Calu3 (cell line): ENCODE measurements around the gene PLAAT3. TPM values are rescaled to one million over a fixed set of nuclear protein-coding genes. Genes with fewer than 3 reads are reported as not detected.
"Not testable (repeated sequence)": the region's sequence is repeated elsewhere in the genome, so short reads cannot be mapped to it uniquely, and the experiment has no call there.

Experiments used
- BruUV-seq: library from RNA; stranded (reverse); fragments of 400-500 nt; replicated peaks from 2 replicates; lab custom pipeline; 2021; lab: Mats Ljungman, UMichigan
- CTCF ChIA-PET: fragments of 300-600 bp; sonication (Branson Sonifier 250); formaldehyde crosslinking; loops from one replicate; lab custom pipeline; 2022; ENCODE audit warnings: antibody characterized with exemption; lab: Charles Lee
- DNase-seq: peaks from one replicate; pipeline ENCODE4 v3.0.0; 2022
- H3K27ac Mint-ChIP-seq: one replicate; pipeline ENCODE4 v1.8.0; 2022; ENCODE audit warnings: mixed read lengths; ENCODE audit not compliant: unreplicated experiment
- H3K27me3 Mint-ChIP-seq: one replicate; pipeline ENCODE4 v1.8.0; 2022; ENCODE audit warnings: mixed read lengths; ENCODE audit not compliant: unreplicated experiment
- H3K36me3 Mint-ChIP-seq: one replicate; pipeline ENCODE4 v1.8.0; 2022; ENCODE audit warnings: mild to moderate bottlenecking, moderate library complexity, mixed read lengths; ENCODE audit not compliant: insufficient read depth, unreplicated experiment
- H3K4me1 Mint-ChIP-seq: one replicate; pipeline ENCODE4 v1.8.0; 2022; ENCODE audit warnings: mild to moderate bottlenecking, low read depth, mixed read lengths; ENCODE audit not compliant: unreplicated experiment
- H3K4me3 Mint-ChIP-seq: one replicate; pipeline ENCODE4 v1.8.0; 2022; ENCODE audit warnings: mild to moderate bottlenecking, low read depth, moderate library complexity, mixed read lengths; ENCODE audit not compliant: unreplicated experiment
- H3K9me3 Mint-ChIP-seq: one replicate; pipeline ENCODE4 v1.8.0; 2022; ENCODE audit warnings: low read depth, mixed read lengths; ENCODE audit not compliant: unreplicated experiment
- CTCF ChIP-seq: fragments of 200-600 bp; IDR thresholded peaks from one replicate; pipeline ENCODE4 v1.8.0; 2022; ENCODE audit warnings: antibody characterized with exemption; ENCODE audit not compliant: unreplicated experiment
- intact Hi-C: fragments of 100-400 bp; cut with micrococcal nuclease; formaldehyde crosslinking; loops from one replicate; pipeline ENCODE4 v1.10.0; 2022; ENCODE audit not compliant: unreplicated experiment
- total RNA-seq: library from RNA; stranded (reverse); gene quantifications from 2 replicates; pipeline ENCODE4 v1.2.3, GENCODE V29; 2022

Gene PLAAT3
- total RNA-seq, 1 experiment from 2014 or later, result 297 TPM

GRCh38 chr11:63551889-63552266 is 62.4 kb downstream of the PLAAT3 start:
- no TSS peak for BruUV-seq
- no peak for TF ChIP-seq CTCF
- Mint-ChIP-seq H3K27me3 (no peaks in the 10 kb centered on the region), H3K4me3 (no peak overlapping the region), H3K27ac (no peak overlapping the region), H3K9me3 (no peaks in the 10 kb centered on the region), H3K4me1 (peaks cover 10% of the 10 kb centered on the region), H3K36me3 (peaks cover 5% of the 10 kb centered on the region)
- intact Hi-C loops, result no loop called here
- DNase-seq, result no peak
- CTCF ChIA-PET, result interaction anchor here (0.6 to 1.4 kb wide), 4 partner anchors 15 to 545 kb away, joined by 3 read pairs; partner anchors contain the start of gene PLAAT4

DNA sequence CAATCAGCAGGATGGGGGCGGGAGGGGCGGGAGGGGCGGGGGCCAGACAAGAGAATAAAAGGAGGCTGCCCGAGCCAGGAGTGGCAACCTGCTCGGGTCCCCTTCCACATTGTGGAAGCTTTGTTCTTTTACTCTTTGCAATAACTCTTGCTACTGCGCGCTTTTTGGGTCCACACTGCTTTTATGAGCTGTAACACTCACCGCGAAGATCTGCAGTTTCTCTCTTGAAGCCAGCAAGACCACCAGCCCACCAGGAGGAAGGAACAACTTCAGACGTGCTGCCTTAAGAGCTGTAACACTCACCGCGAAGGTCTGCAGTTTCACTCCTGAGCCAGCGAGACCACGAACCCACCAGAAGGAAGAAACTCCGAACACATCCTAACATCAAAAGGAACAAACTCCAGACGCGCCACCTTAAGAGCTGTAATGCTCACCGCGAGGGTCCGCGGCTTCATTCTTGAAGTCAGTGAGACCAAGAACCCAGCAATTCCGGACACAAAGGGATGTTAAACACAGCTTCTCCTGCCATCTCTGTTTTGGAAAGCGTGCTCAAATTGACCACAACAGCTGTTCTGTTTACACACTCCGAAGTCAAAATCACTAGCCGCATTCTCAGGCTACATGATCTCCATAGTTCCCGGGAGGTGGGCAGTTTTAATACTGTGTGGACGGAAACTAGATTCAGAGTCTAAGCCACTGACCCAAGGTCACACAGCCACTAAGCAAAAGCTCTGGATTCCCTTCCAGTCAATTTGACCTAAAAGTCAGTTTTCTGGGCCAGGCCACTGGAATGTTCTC is 62.9 kb downstream of the PLAAT3 start:
- no peak for DNase-seq
- CTCF ChIA-PET, result interaction anchor here (0.8 to 1.4 kb wide), 3 partner anchors 13 to 18 kb away, joined by 3 read pairs; partner anchors contain the start of gene PLAAT4
- peaks cover 5% of the 10 kb centered on the region for H3K36me3 Mint-ChIP-seq
- H3K4me3 Mint-ChIP-seq, result no peak overlapping the region
- no peaks in the 10 kb centered on the region for H3K9me3 Mint-ChIP-seq
- intact Hi-C loops, result no loop called here
- no TSS peak for BruUV-seq
- no peaks in the 10 kb centered on the region for H3K27me3 Mint-ChIP-seq
- H3K27ac Mint-ChIP-seq, result no peak overlapping the region
- peaks cover 10% of the 10 kb centered on the region for H3K4me1 Mint-ChIP-seq
- TF ChIP-seq CTCF, result no peak

GRCh38 chr11:63550156-63550700 is 64.0 kb downstream of the PLAAT3 start:
- H3K27me3 Mint-ChIP-seq, DNase-seq, BruUV-seq, CTCF ChIA-PET, H3K27ac Mint-ChIP-seq, H3K4me3 Mint-ChIP-seq, H3K9me3 Mint-ChIP-seq, H3K4me1 Mint-ChIP-seq, H3K36me3 Mint-ChIP-seq, intact Hi-C loops: not testable (repeated sequence)

- no peak for DNase-seq
- TF ChIP-seq CTCF, result no peak
- BruUV-seq, result no TSS peak
- H3K4me1 Mint-ChIP-seq, result peaks cover 10% of the 10 kb centered on the region
- no peak overlapping the region for H3K4me3 Mint-ChIP-seq
- no peaks in the 10 kb centered on the region for H3K27me3 Mint-ChIP-seq
- H3K36me3 Mint-ChIP-seq, result peaks cover 5% of the 10 kb centered on the region
- intact Hi-C loops, result no loop called here
- CTCF ChIA-PET, result interaction anchor here (0.6 kb wide), 2 partner anchors 735 to 822 kb away, joined by 3 to 4 read pairs; no protein-coding TSS in a partner anchor
- no peak overlapping the region for H3K27ac Mint-ChIP-seq
- no peaks in the 10 kb centered on the region for H3K9me3 Mint-ChIP-seq
These were observed 64.8 kb downstream of the PLAAT3 start for GRCh38 chr11:63549411-63549810.

- Mint-ChIP-seq H3K4me3 (no peak overlapping the region), H3K27me3 (no peaks in the 10 kb centered on the region), H3K9me3 (no peaks in the 10 kb centered on the region), H3K36me3 (peaks cover 4% of the 10 kb centered on the region), H3K4me1 (peaks cover 8% of the 10 kb centered on the region), H3K27ac (no peak overlapping the region)
- CTCF ChIA-PET, result interaction anchor here (0.6 kb wide), 1 partner anchor 562 kb away, joined by 4 read pairs; no protein-coding TSS in a partner anchor
- TF ChIP-seq CTCF, result no peak
- no peak for DNase-seq
- BruUV-seq, result no TSS peak
- intact Hi-C loops, result no loop called here
These were observed 66.1 kb downstream of the PLAAT3 start for GRCh38 chr11:63548178-63548577.
